T47D (cell line): ENCODE results near the gene PAPLN.

Source experiments
- DNase-seq, 2 experiments: peaks; one replicate each; pipeline versions ENCODE4 v3.0.0 to v3.0.0-alpha.2; 2011 to 2012; ENCODE audit warnings: low read depth in 1 of 2, low spot score in 1 of 2
- JUND ChIP-seq: IDR thresholded peaks from 2 replicates; pipeline ENCODE4 v1.6.1; 2012; ENCODE audit warnings: low read depth
- in situ Hi-C: cut with HindIII; loops from 2 replicates; pipeline ENCODE4 v1.10.0; 2016; ENCODE audit warnings: low sequenced_read_pairs, low pct_unique_long_range_greater_than_20kb

Gene PAPLN

DNA sequence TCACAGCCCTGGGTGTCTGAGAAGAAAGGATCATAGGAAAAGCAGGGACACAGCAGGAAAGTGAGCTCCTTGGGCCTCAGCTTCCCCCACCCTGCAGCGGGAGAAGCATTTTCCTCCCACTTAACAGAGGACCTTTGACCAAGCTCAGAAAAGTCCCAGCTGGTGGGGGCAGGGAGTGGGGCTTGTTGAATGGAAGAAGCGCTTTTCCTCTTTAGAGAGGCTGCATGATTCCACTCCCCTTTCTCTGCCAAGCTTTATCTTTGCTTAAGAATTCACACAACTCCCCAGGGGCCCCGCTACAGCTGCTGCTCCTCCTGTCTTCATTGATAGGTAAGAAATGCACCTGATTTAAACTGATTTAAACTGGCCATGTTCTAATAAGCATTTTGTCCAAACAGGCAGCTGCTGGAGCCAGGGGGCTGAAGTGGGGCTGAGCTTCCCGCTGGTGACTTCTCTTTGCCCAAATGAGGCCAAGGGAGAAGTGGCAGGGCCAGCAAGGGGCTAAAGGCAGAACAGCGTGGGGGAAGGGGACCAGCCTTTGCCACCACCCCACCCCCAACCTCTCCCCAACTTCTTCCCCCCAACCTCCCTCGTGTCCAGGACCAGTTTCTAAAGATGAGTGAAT is 1.7 kb upstream of the PAPLN start:
- DNase-seq, result no peak
- in situ Hi-C loops, result no loop called here
- TF ChIP-seq JUND, result no peak

DNA sequence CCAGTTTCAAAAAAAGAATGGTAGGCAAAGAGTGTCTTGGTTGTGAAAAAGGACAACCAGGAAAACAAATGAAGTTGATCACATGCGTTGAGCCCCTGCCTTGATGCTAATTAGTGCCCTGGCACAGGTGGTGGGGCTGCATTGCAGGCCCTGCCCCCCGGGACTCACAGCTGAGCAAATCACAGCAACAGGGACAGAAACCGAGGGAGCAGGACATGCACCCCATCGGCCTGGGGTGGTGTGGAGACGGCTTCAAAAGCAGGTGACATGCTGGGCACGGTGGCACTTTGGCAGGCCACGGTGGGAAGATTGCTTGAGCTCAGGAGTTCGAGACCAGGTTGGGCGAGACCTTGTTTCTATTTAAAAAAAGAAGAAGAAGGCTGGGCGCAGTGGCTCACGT is 1.1 kb upstream of the PAPLN start:
- no peak for DNase-seq
- TF ChIP-seq JUND, result no peak
- in situ Hi-C loops, result no loop called here

DNA sequence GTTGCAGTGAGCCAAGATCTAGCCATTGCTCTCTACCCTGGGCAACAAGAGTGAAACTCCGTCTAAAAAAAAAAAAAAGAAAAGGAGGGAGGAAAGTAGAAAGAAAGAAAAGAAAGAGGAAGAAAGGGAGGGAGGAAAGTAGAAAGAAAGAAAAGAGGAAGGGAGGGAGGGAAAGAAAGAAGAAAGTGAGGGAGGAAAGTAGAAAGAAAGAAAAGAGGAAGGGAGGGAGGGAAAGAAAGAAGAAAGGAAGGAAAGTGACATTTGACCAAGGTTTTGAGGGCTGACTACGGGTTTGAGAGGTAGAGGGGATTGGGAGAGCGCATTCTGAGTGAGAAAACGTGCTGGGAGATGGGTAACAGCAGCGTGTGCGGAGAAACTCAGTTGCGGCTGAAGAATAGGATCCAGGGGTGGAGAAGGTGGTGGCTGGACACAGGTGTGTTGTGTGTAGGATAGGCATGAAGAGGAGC is 521 bp upstream of the PAPLN start:
- no peak for TF ChIP-seq JUND
- in situ Hi-C loops, result no loop called here
- no peak for DNase-seq

DNA sequence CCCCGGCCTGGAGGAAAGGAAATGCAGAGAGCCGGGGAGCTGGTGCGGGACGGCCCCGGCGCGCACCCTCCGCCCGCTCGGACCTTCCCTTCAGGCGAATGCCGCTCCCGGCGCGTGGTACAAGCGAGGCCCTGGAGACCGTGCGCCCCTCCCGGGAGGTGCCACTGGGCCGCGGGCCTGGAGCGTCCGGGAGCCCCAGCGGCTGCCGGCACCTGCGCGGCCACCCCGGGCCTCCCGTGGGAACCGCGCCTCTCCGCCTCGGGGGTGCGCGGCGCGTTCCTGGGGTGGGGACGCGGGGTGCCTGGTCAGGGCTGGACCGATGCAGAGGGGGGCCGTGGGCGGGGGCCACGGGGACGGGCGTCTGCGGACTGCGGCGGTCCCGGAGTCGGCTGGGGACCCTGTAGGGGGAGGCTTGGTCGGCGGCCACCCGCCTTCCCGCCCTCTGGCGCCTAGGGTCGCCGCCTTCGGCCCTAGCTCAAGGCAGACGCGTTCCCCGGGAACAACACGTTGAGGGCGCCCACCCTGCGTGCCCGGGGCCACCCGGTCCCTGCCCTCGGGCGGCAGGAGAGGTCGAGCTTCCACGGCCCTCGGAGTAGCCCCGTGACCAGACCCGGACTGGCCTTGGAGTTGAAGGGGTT is 599 bp downstream of the PAPLN start:
- no peak for TF ChIP-seq JUND
- DNase-seq, result peak in 1 of 2 experiments; percentile 66
- in situ Hi-C loops, result no loop called here

DNA sequence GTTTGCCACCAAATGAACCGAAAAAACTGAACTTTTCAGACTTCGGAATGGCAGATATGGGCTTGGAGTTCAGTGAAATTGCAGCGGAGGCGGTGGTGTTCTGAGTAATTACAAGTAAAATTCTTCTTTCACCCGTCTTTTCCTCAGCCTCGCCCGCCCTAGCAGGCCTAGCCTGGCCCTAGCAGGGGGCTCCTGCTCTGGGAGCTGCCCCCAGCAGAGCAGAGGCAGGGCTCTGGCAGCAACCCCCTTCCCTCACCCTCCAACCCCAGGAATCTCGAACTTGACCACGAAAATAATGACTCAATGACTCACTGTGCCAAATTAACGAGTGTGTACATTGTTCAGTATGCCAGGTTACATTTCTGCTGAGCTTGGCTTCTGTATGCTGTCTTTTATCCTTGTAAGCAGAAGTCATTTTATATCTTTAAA is 1.1 kb downstream of the PAPLN start:
- in situ Hi-C loops, result no loop called here
- DNase-seq, result peak; percentile 70 to 87
- TF ChIP-seq JUND, result no peak

DNA sequence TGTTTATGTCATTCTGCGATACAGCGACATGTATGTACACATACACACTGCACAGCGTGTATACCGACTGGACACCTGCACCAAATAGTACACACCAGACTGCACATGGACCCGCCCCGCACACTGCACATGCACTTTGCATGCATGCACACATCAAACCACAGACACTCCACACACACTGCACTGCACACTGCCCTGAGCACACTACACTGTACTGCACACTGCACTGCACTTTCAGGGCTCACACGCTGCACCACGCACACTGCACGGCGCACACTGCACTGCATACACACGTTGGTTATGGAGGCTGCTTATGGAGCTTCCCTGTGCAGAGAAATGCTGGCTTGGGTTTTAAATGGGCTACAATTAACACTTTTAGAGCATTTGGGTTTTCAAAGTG is 1.6 kb downstream of the PAPLN start:
- in situ Hi-C loops, result no loop called here
- TF ChIP-seq JUND, result no peak

DNA sequence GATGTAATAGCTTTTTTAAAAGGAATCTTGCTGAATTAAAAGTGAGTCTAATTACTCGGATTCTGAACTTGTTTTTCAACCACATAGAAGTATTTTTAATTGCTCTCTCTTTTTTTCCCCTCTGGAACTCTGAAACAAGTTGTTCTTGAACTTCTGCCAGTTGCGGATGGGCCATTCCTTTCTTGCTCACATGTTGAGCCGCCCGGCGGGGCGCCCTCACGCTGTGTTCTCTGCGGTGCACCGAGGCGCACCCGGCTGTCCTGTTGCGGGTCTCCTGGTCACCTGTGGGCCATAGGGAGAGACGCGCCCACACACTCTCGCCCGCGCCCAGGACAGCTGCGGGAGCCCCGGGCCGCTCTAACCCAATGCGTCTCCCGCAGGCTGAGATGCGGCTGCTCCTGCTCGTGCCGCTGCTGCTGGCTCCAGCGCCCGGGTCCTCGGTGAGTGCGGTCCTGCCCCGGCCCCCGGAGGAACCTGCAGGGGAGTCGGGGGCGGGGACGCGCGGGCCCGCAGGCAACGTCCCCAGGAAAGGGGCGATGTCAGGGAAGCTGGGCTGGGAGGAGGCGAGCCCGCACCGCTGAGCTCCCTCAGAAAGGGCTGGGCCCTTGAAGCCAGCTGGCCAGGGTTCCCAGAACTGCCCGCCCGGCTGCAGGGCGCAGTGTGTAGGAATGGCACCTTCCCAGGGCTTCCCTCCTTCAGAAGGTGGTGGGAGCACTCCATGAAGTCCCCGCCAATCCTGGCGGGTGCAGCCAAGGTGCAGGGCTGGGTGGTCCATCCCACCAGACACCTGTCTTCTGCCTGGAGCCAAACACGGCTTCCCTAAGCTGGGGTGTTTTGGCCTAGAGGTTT is 2.3 kb downstream of the PAPLN start:
- in situ Hi-C loops, result no loop called here
- TF ChIP-seq JUND, result no peak
- peak; percentile 30 to 54 for DNase-seq

More for the DNA sequence above, 1.6 kb downstream of the PAPLN start:
- DNase-seq, result no peak

DNA sequence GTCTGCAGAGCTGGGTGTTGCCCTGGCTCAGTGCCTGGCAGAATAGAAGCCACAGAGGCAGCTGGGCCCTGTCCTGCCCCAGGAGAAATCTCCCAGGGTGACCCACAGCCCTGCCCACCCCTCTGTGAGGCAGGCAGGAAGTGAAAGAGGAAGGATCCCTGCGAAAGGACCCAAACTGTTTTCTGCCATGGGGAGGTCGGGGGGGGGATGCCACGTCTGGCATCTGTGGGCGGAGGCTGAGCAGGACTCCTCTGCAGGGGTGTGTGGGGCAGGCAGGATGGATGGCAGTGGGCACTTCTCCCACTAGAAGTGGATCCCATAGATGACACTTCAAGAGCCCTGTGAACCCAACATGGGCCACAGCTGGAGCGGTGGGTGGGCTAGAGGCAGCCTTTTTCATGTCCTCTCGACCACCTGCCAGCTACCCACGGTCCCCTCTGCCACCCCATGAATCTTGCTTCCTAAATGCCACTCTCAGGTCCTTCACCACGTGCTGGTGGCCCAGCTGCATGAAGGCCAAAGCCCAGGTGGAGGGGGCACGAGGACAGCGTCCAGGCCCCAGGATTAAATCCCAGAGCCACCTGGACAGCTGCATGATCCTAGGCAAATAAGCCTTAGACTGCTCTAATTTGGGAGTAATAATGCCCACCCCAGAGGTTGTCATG is 3.6 kb downstream of the PAPLN start:
- DNase-seq, result no peak
- in situ Hi-C loops, result no loop called here
- no peak for TF ChIP-seq JUND

DNA sequence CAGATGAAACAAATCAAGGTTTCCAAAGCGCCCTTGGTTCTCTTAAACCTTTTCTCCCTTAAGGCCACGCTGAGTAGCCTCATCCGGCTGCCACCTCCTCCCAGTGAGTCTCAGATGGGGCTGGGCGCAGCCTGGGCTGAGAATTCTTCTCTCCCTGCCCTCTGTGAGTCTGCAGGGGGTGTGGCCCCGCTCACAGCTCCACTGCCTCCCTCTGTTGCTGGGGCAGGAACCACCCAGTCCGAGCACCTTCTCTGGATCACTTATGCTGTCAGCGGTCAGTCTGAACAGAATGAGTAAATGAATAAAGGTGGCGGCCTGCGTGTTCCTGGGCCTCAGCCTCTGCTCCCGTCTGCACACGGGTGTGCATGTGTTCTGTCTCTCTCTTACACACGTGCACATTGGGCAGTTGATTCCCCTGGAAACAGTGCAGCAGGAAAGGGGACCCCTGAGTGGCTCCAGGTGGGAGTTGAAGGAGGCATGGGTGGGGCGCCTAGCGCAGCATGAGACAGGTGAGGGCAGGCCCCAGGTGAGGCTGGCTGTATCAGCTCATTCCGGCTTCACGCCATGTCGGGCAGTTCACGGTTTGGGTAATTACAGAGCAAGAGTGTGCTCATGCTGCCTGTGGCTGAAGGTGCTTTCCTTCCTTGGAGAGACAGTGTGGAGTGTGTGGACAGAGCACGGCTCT is 4.3 kb downstream of the PAPLN start:
- no peak for DNase-seq
- TF ChIP-seq JUND, result no peak
- in situ Hi-C loops, result no loop called here

DNA sequence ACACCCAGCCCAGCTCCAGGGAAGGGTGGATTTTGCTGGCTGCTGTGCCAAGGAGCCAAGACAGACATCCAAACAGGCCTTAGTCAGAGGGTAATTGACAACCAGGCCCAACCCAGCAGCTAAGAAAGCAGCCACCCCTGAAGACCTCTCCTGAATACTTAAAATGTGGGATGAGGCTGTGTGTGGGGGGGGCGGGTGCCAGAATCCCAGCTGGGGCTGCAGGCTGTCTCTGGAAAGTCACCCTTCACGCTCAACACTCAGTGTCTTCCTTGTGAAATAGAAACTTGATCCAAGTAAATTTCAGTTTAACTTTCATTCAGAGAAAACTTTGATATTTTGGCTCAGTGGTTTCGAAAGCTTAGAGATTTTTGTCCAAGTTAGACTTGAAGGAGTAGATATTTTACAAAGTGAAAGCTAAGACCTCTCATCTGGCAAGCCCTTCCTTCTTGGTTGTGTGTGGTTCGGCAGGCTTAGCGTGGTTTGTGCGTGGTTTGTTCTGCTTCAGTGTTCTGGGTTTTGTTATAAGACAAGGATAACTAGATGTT is 5.1 kb downstream of the PAPLN start:
- DNase-seq, result no peak
- TF ChIP-seq JUND, result no peak
- in situ Hi-C loops, result no loop called here

DNA sequence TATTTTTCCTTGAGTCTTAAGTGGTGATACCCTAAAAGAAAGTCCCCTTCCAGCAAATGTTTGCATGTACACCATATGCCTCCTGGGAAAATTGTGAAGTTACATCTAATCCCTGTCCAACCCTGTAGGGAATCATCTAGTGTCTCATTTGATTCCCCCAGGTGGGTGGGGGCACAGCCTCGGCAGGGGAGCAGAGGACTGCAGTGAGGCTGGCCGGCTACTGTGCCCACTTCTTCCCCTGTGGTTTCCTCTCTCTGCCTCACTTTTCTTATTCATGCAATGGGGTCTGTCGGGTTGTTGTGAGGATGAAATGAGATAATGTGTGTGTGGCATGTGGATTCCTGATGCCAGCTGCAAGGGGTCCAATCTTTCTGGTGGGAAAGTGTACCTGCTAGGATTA is 6.0 kb downstream of the PAPLN start:
- no peak for DNase-seq
- TF ChIP-seq JUND, result no peak
- in situ Hi-C loops, result no loop called here

DNA sequence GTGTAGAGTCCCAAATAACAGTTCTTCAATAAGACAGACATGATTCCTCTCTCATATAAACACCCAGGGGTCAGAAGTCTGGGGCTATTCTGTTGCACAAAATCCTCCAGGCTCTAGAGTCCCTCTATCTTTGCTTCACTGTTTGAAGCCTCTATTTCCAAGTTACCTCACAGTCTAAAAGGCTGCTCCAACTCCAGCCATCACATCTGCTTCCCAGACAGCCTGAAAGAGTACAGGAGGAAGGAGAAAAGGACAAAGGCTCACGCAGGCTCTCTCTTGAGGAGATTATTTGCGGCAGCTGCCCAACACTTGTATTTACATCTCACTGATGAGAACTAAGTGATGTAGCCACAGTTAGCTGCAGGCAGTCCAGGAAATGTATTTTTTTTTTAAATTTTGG is 6.4 kb downstream of the PAPLN start:
- in situ Hi-C loops, result no loop called here

More for the DNA sequence above, 6.4 kb downstream of the PAPLN start:
- DNase-seq, result no peak
- TF ChIP-seq JUND, result no peak
